Neural cell (in vitro differentiated cells): ENCODE data around the gene GON7. TPM values are rescaled to one million over a fixed set of nuclear protein-coding genes. Genes with fewer than 3 reads are reported as not detected.
"Not testable (repeated sequence)": the region's sequence is repeated elsewhere in the genome, so short reads cannot be mapped to it uniquely, and the experiment has no call there.

Experiments
- H2AFZ ChIP-seq: fragments of 200-600, 300-800 bp; sonication (generic), shearing (Covaris generic); 2 replicates; pipeline ENCODE4 v1.6.0; 2014; ENCODE audit warnings: low read depth, mild to moderate bottlenecking, antibody characterized with exemption, low read length, moderate library complexity
- H3F3A ChIP-seq: fragments of 200-600 bp; shearing (Covaris generic); 2 replicates; pipeline ENCODE4 v1.6.1; 2016; ENCODE audit warnings: mild to moderate bottlenecking, moderate library complexity, mixed read lengths, antibody characterized with exemption, low read length; ENCODE audit not compliant: insufficient read depth, poor library complexity, severe bottlenecking
- H3K27ac ChIP-seq: fragments of 200-600, 300-800 bp; sonication (generic), shearing (Covaris generic); 2 replicates; pipeline ENCODE4 v1.5.1; 2014; ENCODE audit warnings: mild to moderate bottlenecking, low read length, moderate library complexity
- H3K27me3 ChIP-seq: fragments of 300-800, 200-600 bp; sonication (generic), shearing (Covaris generic); 2 replicates; pipeline ENCODE4 v1.6.0; 2014; ENCODE audit warnings: mild to moderate bottlenecking, low read depth, low read length, moderate library complexity; ENCODE audit not compliant: insufficient read depth
- H3K36me3 ChIP-seq: fragments of 300-800, 200-600 bp; sonication (generic), shearing (Covaris generic); 2 replicates; pipeline ENCODE4 v1.5.1; 2014; ENCODE audit warnings: mild to moderate bottlenecking, antibody characterized with exemption, low read length, moderate library complexity; ENCODE audit not compliant: insufficient read depth
- H3K4me2 ChIP-seq: fragments of 300-800, 200-600 bp; sonication (generic), shearing (Covaris generic); 2 replicates; pipeline ENCODE4 v1.6.0; 2014; ENCODE audit warnings: mild to moderate bottlenecking, low read length
- H3K4me3 ChIP-seq: fragments of 300-800, 200-600 bp; sonication (generic), shearing (Covaris generic); 2 replicates; pipeline ENCODE4 v1.5.1; 2014; ENCODE audit warnings: mild to moderate bottlenecking, low read length, moderate library complexity
- H3K79me2 ChIP-seq: fragments of 200-600 bp; shearing (Covaris generic); replicated peaks from 2 replicates; pipeline ENCODE4 v1.6.0; 2014; ENCODE audit warnings: mild to moderate bottlenecking, low read length, moderate library complexity; ENCODE audit not compliant: insufficient read depth
- H3K9ac ChIP-seq: fragments of 300-800, 200-600 bp; sonication (generic), shearing (Covaris generic); 2 replicates; pipeline ENCODE4 v1.6.1; 2016; ENCODE audit warnings: mild to moderate bottlenecking, low read length, mixed read lengths
- H3K9me2 ChIP-seq: fragments of 200-600 bp; shearing (Covaris generic); 2 replicates; pipeline ENCODE4 v1.6.1; 2016; ENCODE audit warnings: mild to moderate bottlenecking, low read length, mixed read lengths; ENCODE audit not compliant: insufficient read depth
- H3K9me3 ChIP-seq: fragments of 200-600, 300-800 bp; sonication (generic), shearing (Covaris generic); 2 replicates; pipeline ENCODE4 v1.6.1; 2016; ENCODE audit warnings: mild to moderate bottlenecking, mixed run types, low read length, moderate library complexity, mixed read lengths
- H4K20me1 ChIP-seq: fragments of 200-600 bp; shearing (Covaris generic); 2 replicates; pipeline ENCODE4 v1.6.1; 2016; ENCODE audit warnings: mild to moderate bottlenecking, mixed run types; ENCODE audit not compliant: insufficient read depth
- EP300 ChIP-seq: fragments of 450-650 bp; conservative IDR thresholded peaks from 2 replicates; pipeline ENCODE4 v1.6.1; 2014; ENCODE audit warnings: antibody characterized with exemption, mild to moderate bottlenecking, moderate library complexity; ENCODE audit not compliant: poor library complexity, severe bottlenecking
- EZH2 ChIP-seq: fragments of 200-600, 300-800 bp; shearing (Covaris generic), sonication (generic); IDR thresholded peaks from 2 replicates; pipeline ENCODE4 v1.6.1; 2014; ENCODE audit warnings: antibody characterized with exemption, low read length, borderline replicate concordance, mild to moderate bottlenecking; ENCODE audit not compliant: insufficient read depth, poor library complexity, severe bottlenecking
- MXI1 ChIP-seq: fragments of 450-650 bp; conservative IDR thresholded peaks from 2 replicates; pipeline ENCODE4 v1.6.1; 2014; ENCODE audit warnings: antibody characterized with exemption, mild to moderate bottlenecking; ENCODE audit not compliant: poor library complexity, severe bottlenecking
- POLR2AphosphoS5 ChIP-seq: IDR thresholded peaks from 2 replicates; pipeline ENCODE4 v1.6.1; 2012
- RAD21 ChIP-seq: fragments of 450-650 bp; conservative IDR thresholded peaks from 2 replicates; pipeline ENCODE4 v1.6.1; 2014; ENCODE audit warnings: antibody characterized with exemption, mild to moderate bottlenecking, moderate library complexity
- REST ChIP-seq: IDR thresholded peaks from 2 replicates; pipeline ENCODE4 v1.6.1; 2012; ENCODE audit warnings: borderline replicate concordance
- SMC3 ChIP-seq: fragments of 450-650 bp; conservative IDR thresholded peaks from 2 replicates; pipeline ENCODE4 v1.6.1; 2014; ENCODE audit warnings: antibody characterized with exemption, mild to moderate bottlenecking, moderate library complexity; ENCODE audit not compliant: poor library complexity
- TAF1 ChIP-seq: IDR thresholded peaks from 2 replicates; pipeline ENCODE4 v1.6.1; 2012; ENCODE audit warnings: low read depth
- polyA plus RNA-seq: library from polyadenylated mRNA; depleted of rRNA; stranded (reverse); fragments of >200 nt; gene quantifications from 2 replicates; pipeline ENCODE4 v1.2.3, GENCODE V29; 2014
- TF ChIP-seq, protein P1 (sequence below): fragments of 450-650 bp; IDR thresholded peaks from 2 replicates; pipeline ENCODE4 v1.5.1; 2014; ENCODE audit warnings: antibody characterized with exemption, mild to moderate bottlenecking, moderate library complexity; ENCODE audit not compliant: poor library complexity, severe bottlenecking

GON7 gene
- polyA plus RNA-seq, 1 donor from 2014 or later = 30.8 TPM

DNA sequence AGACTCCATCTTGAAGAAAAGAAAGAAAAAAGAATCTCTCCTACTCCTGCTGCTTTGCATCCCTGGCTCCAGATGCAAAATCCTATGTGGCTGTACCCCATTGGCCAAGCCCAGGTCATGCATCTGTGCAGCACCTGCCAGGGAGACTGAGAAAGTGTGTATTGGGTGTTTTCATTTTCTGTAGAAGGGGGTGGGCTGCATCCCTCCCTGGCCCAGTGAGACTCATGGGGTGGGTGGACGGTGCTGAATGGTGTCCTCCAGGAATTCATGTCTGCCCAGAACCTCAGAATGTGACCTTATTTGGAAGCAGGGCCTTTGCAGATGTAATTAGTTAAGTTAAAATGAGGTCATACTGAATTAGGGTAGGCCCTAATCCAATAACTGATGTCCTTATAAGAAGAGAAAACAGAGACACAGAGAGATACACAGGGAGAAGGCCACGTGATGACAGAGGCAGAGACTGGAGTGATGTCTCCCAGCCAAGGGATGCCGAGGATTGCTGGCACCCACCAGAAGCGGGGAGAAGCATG, 45.4 kb downstream of the GON7 start:
- Histone ChIP-seq H3K36me3 (no peaks in the 10 kb centered on the region), H3K9me3 (no peaks in the 10 kb centered on the region), H3K79me2 (no peaks in the 10 kb centered on the region), H2AFZ (no peak overlapping the region), H3K9me2 (no peaks in the 10 kb centered on the region), H3K9ac (no peak overlapping the region), H3K4me2 (no peak overlapping the region), H3K27me3 (no peaks in the 10 kb centered on the region), H3K4me3 (no peak overlapping the region), H3K27ac (no peak overlapping the region), H3F3A (no peaks in the 10 kb centered on the region), H4K20me1 (no peaks in the 10 kb centered on the region)
- TF ChIP-seq EP300 (no peak), SMC3 (no peak), EZH2 (no peak), RAD21 (no peak), TAF1 (no peak), POLR2AphosphoS5 (no peak), MXI1 (no peak), REST (no peak)
- TF ChIP-seq, protein P1, sequence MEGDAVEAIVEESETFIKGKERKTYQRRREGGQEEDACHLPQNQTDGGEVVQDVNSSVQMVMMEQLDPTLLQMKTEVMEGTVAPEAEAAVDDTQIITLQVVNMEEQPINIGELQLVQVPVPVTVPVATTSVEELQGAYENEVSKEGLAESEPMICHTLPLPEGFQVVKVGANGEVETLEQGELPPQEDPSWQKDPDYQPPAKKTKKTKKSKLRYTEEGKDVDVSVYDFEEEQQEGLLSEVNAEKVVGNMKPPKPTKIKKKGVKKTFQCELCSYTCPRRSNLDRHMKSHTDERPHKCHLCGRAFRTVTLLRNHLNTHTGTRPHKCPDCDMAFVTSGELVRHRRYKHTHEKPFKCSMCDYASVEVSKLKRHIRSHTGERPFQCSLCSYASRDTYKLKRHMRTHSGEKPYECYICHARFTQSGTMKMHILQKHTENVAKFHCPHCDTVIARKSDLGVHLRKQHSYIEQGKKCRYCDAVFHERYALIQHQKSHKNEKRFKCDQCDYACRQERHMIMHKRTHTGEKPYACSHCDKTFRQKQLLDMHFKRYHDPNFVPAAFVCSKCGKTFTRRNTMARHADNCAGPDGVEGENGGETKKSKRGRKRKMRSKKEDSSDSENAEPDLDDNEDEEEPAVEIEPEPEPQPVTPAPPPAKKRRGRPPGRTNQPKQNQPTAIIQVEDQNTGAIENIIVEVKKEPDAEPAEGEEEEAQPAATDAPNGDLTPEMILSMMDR = no peak

GRCh38 chr14:93160353-93160801, 46.5 kb downstream of the GON7 start:
- Histone ChIP-seq H2AFZ (no peak overlapping the region), H3K9me2 (no peaks in the 10 kb centered on the region), H3K9ac (no peak overlapping the region), H3K79me2 (no peaks in the 10 kb centered on the region), H3K4me2 (no peak overlapping the region), H3F3A (no peaks in the 10 kb centered on the region), H3K4me3 (no peak overlapping the region), H3K36me3 (no peaks in the 10 kb centered on the region), H3K27me3 (no peaks in the 10 kb centered on the region), H4K20me1 (no peaks in the 10 kb centered on the region), H3K27ac (no peak overlapping the region), H3K9me3 (no peaks in the 10 kb centered on the region)
- TF ChIP-seq EP300 = no peak
- TF ChIP-seq POLR2AphosphoS5 = no peak
- TF ChIP-seq TAF1 = no peak
- TF ChIP-seq EZH2 = no peak
- no peak for TF ChIP-seq MXI1
- TF ChIP-seq SMC3 = no peak
- TF ChIP-seq, protein P1 = no peak
- TF ChIP-seq RAD21 = no peak
- no peak for TF ChIP-seq REST

- not testable (repeated sequence) for H3K79me2 ChIP-seq, H3K36me3 ChIP-seq, H3K9me2 ChIP-seq, H3K9me3 ChIP-seq, H3K4me2 ChIP-seq, H3K27me3 ChIP-seq, H3F3A ChIP-seq, H3K4me3 ChIP-seq, H2AFZ ChIP-seq, H3K27ac ChIP-seq, H4K20me1 ChIP-seq, H3K9ac ChIP-seq
These were observed 47.1 kb downstream of the GON7 start for GRCh38 chr14:93159625-93160352.
